Esophagus muscularis mucosa (tissue), 4 donors: Measurements from ENCODE around the gene USP20. TPM values are rescaled to one million over a fixed set of nuclear protein-coding genes. Genes with fewer than 3 reads are reported as not detected.

Source experiments
- DNase-seq: peaks from one replicate; pipeline ENCODE4 v3.0.0-alpha.2; 2017; ENCODE audit errors: extremely low spot score
- H3K27ac ChIP-seq, 4 donors: fragments of 200-600 bp; sonication (generic); replicated peaks in 1 of 4; 1 replicate in 3 of 4; 2 replicates in 1 of 4; pipeline ENCODE4 v1.5.1; 2016 to 2019; ENCODE audit warnings: mild to moderate bottlenecking in 1 of 4
- H3K27me3 ChIP-seq, 4 donors: fragments of 200-600 bp; sonication (generic); one replicate each; pipeline versions ENCODE4 v1.5.1 to v1.6.0; 2016 to 2019
- H3K36me3 ChIP-seq, 4 donors: fragments of 200-600 bp; sonication (generic); one replicate each; pipeline ENCODE4 v1.5.1; 2016 to 2019
- H3K4me1 ChIP-seq, 4 donors: fragments of 200-600 bp; sonication (generic); one replicate each; pipeline ENCODE4 v1.5.1; 2016 to 2019
- H3K4me3 ChIP-seq, 4 donors: fragments of 200-600 bp; sonication (generic); 1 replicate in 2 of 4; 2 replicates in 2 of 4; pipeline ENCODE4 v1.5.1; 2016 to 2019; ENCODE audit warnings: mild to moderate bottlenecking in 4 of 4, moderate library complexity in 1 of 4
- H3K9me3 ChIP-seq, 4 donors: fragments of 200-600 bp; sonication (generic); 1 replicate in 3 of 4; 2 replicates in 1 of 4; pipeline ENCODE4 v1.5.1; 2016 to 2019
- CTCF ChIP-seq, 3 experiments: fragments of 200-600 bp in 2 of 3; fragments of 450-650 bp in 1 of 3; sonication (generic) in 2 of 3; IDR thresholded peaks; one replicate each; pipeline ENCODE4 v1.5.1; 2017 to 2019; ENCODE audit warnings: antibody characterized with exemption in 3 of 3, mild to moderate bottlenecking in 2 of 3, moderate library complexity in 1 of 3
- EP300 ChIP-seq: sonication (generic); formaldehyde crosslinking; IDR thresholded peaks from one replicate; pipeline ENCODE4 v1.6.1; 2017; ENCODE audit warnings: antibody characterized with exemption
- POLR2A ChIP-seq: fragments of 450-650 bp; IDR thresholded peaks from one replicate; pipeline ENCODE4 v1.6.1; 2017; ENCODE audit warnings: antibody characterized with exemption, moderate library complexity, mild to moderate bottlenecking, low read depth
- POLR2AphosphoS5 ChIP-seq, 2 donors: sonication (generic); formaldehyde crosslinking; IDR thresholded peaks; one replicate each; pipeline ENCODE4 v1.6.1; 2017; ENCODE audit warnings: antibody characterized with exemption in 2 of 2
- WGBS: methylation state at CpG from one replicate; pipeline ENCODE4 v1.1.5; 2018; 5-methylcytosine and 5-hydroxymethylcytosine counted together
- intact Hi-C: fragments of 100-400 bp; cut with DNase I; formaldehyde crosslinking; loops from one replicate; pipeline ENCODE4 v1.15.1; 2023
- total RNA-seq, 4 donors: library from RNA; depleted of rRNA; stranded (reverse); fragments of >200 nt; gene quantifications; one replicate each; pipeline versions ENCODE4 v1.1.0 to v1.2.1, GENCODE V29; 2016

USP20 gene
- total RNA-seq, 4 donors from 2014 or later = 31.1 to 45.3 (median 38.7) TPM

GRCh38 chr9:129849901-129850300, 14.6 kb downstream of the USP20 start:
- Histone ChIP-seq H3K27ac (peak overlapping the region; percentile 78 to 87 (median 80)), H3K36me3 (peaks cover 17 to 52% (median 40%) of the 10 kb centered on the region in 4 donors), H3K4me3 (no peak overlapping the region), H3K4me1 (peaks cover 0 to 43% (median 40%) of the 10 kb centered on the region in 4 donors), H3K9me3 (no peaks in the 10 kb centered on the region), H3K27me3 (no peaks in the 10 kb centered on the region)
- TF ChIP-seq POLR2AphosphoS5 (IDR thresholded peaks at IDR 0.05) (no peak), EP300 (no peak), CTCF (IDR thresholded peaks at IDR 0.05) (no peak), POLR2A (no peak)
- WGBS = 82% methylated on average over 6 of the region's 6 CpGs
- DNase-seq = no peak
- intact Hi-C loops = no loop called here

- DNase-seq = no peak
- Histone ChIP-seq H3K4me3 (no peak overlapping the region), H3K36me3 (peaks cover 23 to 62% (median 49%) of the 10 kb centered on the region in 4 donors), H3K27ac (peak overlapping the region; percentile 78 to 87 (median 80)), H3K4me1 (peaks cover 0 to 43% (median 40%) of the 10 kb centered on the region in 4 donors), H3K9me3 (no peaks in the 10 kb centered on the region), H3K27me3 (no peaks in the 10 kb centered on the region)
- TF ChIP-seq EP300 = no peak
- peak; percentile 5 to 15 for TF ChIP-seq POLR2AphosphoS5 (IDR thresholded peaks at IDR 0.05)
- intact Hi-C loops = no loop called here
- 71% methylated on average over 6 of the region's 6 CpGs for WGBS
Measured at GRCh38 chr9:129850821-129851550, 15.7 kb downstream of the USP20 start.

GRCh38 chr9:129851821-129852220, 16.6 kb downstream of the USP20 start:
- WGBS = 82% methylated on average over 5 of the region's 5 CpGs
- intact Hi-C loops = no loop called here
- Histone ChIP-seq H3K27ac (peak overlapping the region; percentile 22 to 87 (median 80)), H3K36me3 (peaks cover 28 to 70% (median 57%) of the 10 kb centered on the region in 4 donors), H3K27me3 (no peaks in the 10 kb centered on the region), H3K4me3 (no peak overlapping the region), H3K4me1 (peaks cover 0 to 43% (median 40%) of the 10 kb centered on the region in 4 donors), H3K9me3 (no peaks in the 10 kb centered on the region)
- no peak for DNase-seq
- TF ChIP-seq EP300 (no peak), POLR2AphosphoS5 (IDR thresholded peaks at IDR 0.05) (no peak), POLR2A (no peak), CTCF (IDR thresholded peaks at IDR 0.05) (no peak)

GRCh38 chr9:129852579-129852978, 17.3 kb downstream of the USP20 start:
- Histone ChIP-seq H3K4me3 (no peak overlapping the region), H3K9me3 (no peaks in the 10 kb centered on the region), H3K27ac (peak overlapping the region; percentile 22 to 87 (median 80)), H3K36me3 (peaks cover 34 to 78% (median 65%) of the 10 kb centered on the region in 4 donors), H3K27me3 (no peaks in the 10 kb centered on the region), H3K4me1 (peaks cover 0 to 43% (median 40%) of the 10 kb centered on the region in 4 donors)
- TF ChIP-seq POLR2A (no peak), CTCF (IDR thresholded peaks at IDR 0.05) (no peak), EP300 (no peak), POLR2AphosphoS5 (IDR thresholded peaks at IDR 0.05) (peak in 1 of 2 donors; percentile 5)
- intact Hi-C loops = no loop called here
- DNase-seq = no peak
- WGBS = 68% methylated on average over 4 of the region's 5 CpGs

- Histone ChIP-seq H3K36me3 (peaks cover 41 to 88% (median 75%) of the 10 kb centered on the region in 4 donors), H3K27ac (peak overlapping the region in 1 of 4 donors; percentile 87), H3K4me1 (peaks cover 0 to 38% (median 35%) of the 10 kb centered on the region in 4 donors), H3K4me3 (no peak overlapping the region), H3K9me3 (no peaks in the 10 kb centered on the region), H3K27me3 (no peaks in the 10 kb centered on the region)
- no peak for TF ChIP-seq EP300
- TF ChIP-seq POLR2A = no peak
- no peak for TF ChIP-seq POLR2AphosphoS5 (IDR thresholded peaks at IDR 0.05)
- intact Hi-C loops = no loop called here
- WGBS = 47% methylated on average over 3 of the region's 3 CpGs
- DNase-seq = no peak
Measured at GRCh38 chr9:129853614-129854013, 18.4 kb downstream of the USP20 start.
